LNCaP clone FGC (cell line): Measurements from ENCODE around the gene WDR64.

Source experiments
- DNase-seq: peaks from one replicate; pipeline ENCODE4 v3.0.0-alpha.2; 2011; ENCODE audit warnings: low read depth
- H3K4me3 ChIP-seq: 2 replicates; pipeline ENCODE4 v1.5.1; 2011; ENCODE audit warnings: mild to moderate bottlenecking, low read depth, low read length, control low read depth
- CTCF ChIP-seq: IDR thresholded peaks from 2 replicates; pipeline ENCODE4 v1.5.1; 2012; ENCODE audit warnings: mild to moderate bottlenecking; ENCODE audit not compliant: control insufficient read depth, insufficient read depth; ENCODE audit errors: extremely low read depth

Gene WDR64

DNA sequence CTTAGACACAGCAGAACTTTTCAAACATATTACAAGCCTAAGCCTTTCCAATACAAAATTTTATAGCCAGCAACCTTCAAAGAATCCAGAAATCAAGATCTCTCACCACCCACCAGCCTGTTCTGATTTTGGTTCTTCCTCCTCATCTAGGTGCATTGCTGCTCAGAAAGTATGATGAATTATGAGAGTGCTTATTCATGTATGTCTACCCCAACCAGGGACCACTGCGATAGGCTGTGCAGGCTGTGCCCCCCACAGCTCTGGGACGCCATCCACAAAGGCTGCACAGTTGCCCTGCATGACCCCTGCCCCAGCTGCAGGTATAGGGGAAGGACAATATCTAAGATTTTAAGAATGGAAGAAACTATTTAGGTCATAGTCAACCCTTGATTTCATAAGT is 55.4 kb downstream of the WDR64 start:
- TF ChIP-seq CTCF, result no peak
- DNase-seq, result no peak
- no peak overlapping the region for H3K4me3 ChIP-seq

- no peak for DNase-seq
- TF ChIP-seq CTCF, result no peak
- H3K4me3 ChIP-seq, result no peak overlapping the region
Measured at GRCh38 chr1:241711326-241711725, 59.2 kb downstream of the WDR64 start.

DNA sequence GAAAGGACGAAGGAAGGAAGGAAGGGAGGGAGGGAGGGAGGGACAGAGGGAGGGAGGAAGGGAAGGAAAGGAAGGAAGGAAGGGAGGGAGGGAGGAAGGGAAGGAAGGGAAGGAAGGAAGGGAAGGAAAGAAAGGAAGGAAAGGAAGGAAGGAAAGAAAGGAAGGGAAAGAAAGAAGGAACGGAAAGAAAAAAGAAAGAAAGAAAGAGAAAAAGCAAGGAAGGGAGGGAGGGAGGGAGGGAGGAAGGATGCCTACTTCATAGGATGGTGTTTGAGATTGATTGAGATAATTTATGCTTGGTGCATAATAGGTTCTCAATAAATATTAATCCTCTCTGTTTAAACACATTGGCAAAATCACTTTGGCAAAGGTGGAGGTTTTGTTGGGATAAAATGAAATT is 61.2 kb downstream of the WDR64 start:
- no peak for TF ChIP-seq CTCF
- no peak overlapping the region for H3K4me3 ChIP-seq
- no peak for DNase-seq

DNA sequence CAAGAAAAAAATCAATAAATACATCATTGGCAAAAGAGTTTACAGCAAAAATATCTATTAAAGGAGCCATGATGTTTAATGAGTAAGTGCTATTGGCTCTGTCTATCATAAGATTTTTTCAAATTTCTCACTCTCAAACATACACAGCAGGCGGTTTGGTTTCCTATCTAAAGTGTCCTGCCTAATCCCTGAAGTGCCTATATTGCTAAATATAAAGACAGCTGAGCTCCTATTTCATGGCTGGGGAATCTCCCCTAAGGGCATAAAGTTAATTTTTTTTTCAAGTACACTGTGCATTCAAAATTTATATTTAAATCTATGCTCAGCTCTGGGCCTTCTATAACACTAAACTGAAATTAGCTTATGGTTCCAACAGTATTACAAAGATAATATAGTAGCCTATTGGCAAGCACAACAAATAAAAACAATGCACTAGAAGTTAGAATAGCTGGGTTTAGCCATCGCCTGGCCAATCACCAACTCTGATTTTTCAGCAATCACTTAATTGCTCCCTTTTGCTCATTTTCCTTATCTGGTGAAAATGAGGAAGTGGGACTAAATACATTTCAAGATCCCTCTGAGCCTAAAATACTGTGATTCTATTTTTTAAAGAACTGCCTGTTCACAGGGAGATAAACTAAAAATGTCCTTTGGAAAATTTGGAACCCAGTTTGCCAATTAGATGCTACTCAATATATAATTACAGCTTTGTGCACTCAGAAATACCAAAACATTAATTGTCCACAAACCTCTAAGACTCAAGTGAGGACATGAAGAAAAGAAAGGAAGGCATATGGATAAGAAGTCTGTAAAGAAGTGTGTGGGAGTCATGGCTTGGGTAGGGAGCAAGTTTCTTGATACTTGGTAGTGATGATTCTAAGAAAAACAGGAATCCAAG is 62.5 kb downstream of the WDR64 start:
- TF ChIP-seq CTCF, result no peak
- no peak overlapping the region for H3K4me3 ChIP-seq
- DNase-seq, result no peak

GRCh38 chr1:241715435-241715834 is 63.4 kb downstream of the WDR64 start:
- no peak for TF ChIP-seq CTCF
- H3K4me3 ChIP-seq, result no peak overlapping the region
- no peak for DNase-seq

DNA sequence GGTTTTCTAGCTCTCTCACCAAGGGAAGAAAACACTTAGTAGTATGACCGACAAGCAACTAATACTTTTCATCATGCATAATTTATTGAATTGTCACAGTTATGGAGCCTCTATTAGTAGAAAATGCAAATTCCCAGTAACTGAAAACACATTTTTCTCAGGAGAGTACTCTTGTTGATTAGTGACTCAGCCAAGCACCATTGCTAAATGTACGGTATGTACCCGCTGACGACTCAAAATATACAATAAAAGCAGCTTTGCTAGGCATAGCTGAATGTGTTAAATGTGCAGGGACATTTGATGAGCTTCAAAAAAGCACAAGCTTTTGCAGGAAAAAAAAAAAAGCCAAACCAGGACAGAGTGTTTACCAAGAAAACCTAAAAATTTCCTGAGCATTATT is 63.9 kb downstream of the WDR64 start:
- TF ChIP-seq CTCF, result no peak
- DNase-seq, result no peak

More for the DNA sequence above, 63.9 kb downstream of the WDR64 start:
- no peak overlapping the region for H3K4me3 ChIP-seq
